ENCODE measurements around the gene ADD1. TPM values are rescaled to one million over a fixed set of nuclear protein-coding genes. Genes with fewer than 3 reads are reported as not detected.

The ADD1 gene
- total RNA-seq, 1 experiment from 2014 or later, result 163 TPM

DNA sequence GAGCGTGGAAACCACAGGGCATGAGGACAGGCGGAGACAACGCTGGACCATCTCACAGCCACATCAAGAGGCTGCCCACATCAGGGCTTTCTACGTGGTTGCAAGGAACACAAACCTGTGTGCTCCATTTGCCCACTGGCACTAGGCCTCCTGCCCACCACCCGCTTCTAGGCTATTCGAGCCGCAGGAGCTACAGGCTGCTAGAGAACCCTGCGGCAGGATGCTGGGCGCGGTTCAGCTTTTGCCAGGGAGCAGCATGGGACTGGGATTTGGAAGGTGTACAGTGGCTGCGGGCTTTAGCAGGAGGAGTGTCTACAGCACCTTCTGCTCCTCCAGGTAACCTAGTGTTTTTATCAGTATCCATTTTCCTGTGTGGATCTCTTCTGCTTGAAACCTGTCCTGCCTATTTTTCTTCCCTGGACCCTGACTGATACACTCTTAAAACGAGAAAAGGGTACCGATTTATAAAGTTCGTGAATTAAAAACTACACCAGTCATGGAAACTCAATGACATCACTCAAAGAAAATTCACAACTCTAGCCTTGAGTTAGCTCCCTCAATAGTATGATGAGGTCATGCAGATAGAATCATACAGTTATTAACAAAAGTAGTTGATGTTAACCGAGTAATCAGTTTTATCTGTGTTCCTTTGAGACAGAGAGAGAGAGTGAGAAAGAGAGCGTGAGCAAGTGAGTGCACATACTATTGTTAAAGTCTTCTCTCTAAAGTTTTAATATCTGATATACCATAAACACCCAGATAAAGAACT is 106.8 kb downstream of the ADD1 start:
- Mint-ChIP-seq H3K4me3 (no peak overlapping the region), H3K27ac (no peak overlapping the region), H3K36me3 (ENCODE audit: insufficient read depth in 1 of 3, low read depth in 3 of 3) (peaks cover 81 to 94% (median 93%) of the 10 kb centered on the region in 3 experiments), H3K27me3 (ENCODE audit: low read depth) (no peaks in the 10 kb centered on the region), H3K4me1 (no peaks in the 10 kb centered on the region), H3K9me3 (peaks cover 11 to 15% of the 10 kb centered on the region in 2 experiments)
- H2BK5ac ChIP-seq (ENCODE audit: insufficient read length, low read length), result no peak overlapping the region
- H3K4ac ChIP-seq (ENCODE audit: low read depth, low read length), result no peak overlapping the region
- H3K27ac ChIP-seq (ENCODE audit: insufficient read length, low read depth, low read length), result no peak overlapping the region
- no peak overlapping the region for H4K91ac ChIP-seq (ENCODE audit: insufficient read length, low read depth, low read length)
- peaks cover 1% of the 10 kb centered on the region for H3K9me3 ChIP-seq (ENCODE audit: control insufficient read depth, low read depth, low read length)
- no peak overlapping the region for H3T11ph ChIP-seq (ENCODE audit: low read length)
- H3K9ac ChIP-seq (ENCODE audit: extremely low read depth, insufficient read length, low read length), result no peak overlapping the region
- H3K27me3 ChIP-seq (ENCODE audit: insufficient read depth, low read length), result no peaks in the 10 kb centered on the region
- no peak overlapping the region for H2AK5ac ChIP-seq (ENCODE audit: insufficient read length, low read length)
- no peak overlapping the region for H3K18ac ChIP-seq (ENCODE audit: insufficient read length, low read depth, low read length)
- no peak overlapping the region for H2BK20ac ChIP-seq (ENCODE audit: low read depth, low read length, poor library complexity, severe bottlenecking)
- no peak overlapping the region for H4K5ac ChIP-seq (ENCODE audit: insufficient read length, low read depth, low read length)
- no peaks in the 10 kb centered on the region for H3K23me2 ChIP-seq (ENCODE audit: insufficient read length, low read depth, low read length, poor library complexity, severe bottlenecking)
- no peak overlapping the region for H2AFZ ChIP-seq (ENCODE audit: low read length)
- no peak overlapping the region for H2BK12ac ChIP-seq (ENCODE audit: insufficient read length, low read depth, low read length)
- H3K4me1 ChIP-seq (ENCODE audit: insufficient read depth, low read length), result no peaks in the 10 kb centered on the region
- no peaks in the 10 kb centered on the region for H3K79me2 ChIP-seq (ENCODE audit: insufficient read depth, low read length)
- H3K56ac ChIP-seq (ENCODE audit: insufficient read length, low read depth, low read length), result no peak overlapping the region
- no peak overlapping the region for H2BK15ac ChIP-seq (ENCODE audit: low read depth, low read length)
- no peaks in the 10 kb centered on the region for H3K79me1 ChIP-seq (ENCODE audit: insufficient read depth, low read depth, low read length, poor library complexity, severe bottlenecking)
- no peak overlapping the region for H4K8ac ChIP-seq (replicated peaks; ENCODE audit: insufficient read length, low read depth, low read length)
- no peaks in the 10 kb centered on the region for H4K20me1 ChIP-seq (ENCODE audit: control insufficient read depth, insufficient read depth, insufficient read length)
- no peak overlapping the region for H3K14ac ChIP-seq (ENCODE audit: insufficient read depth, low read length)
- TF ChIP-seq, protein P1, sequence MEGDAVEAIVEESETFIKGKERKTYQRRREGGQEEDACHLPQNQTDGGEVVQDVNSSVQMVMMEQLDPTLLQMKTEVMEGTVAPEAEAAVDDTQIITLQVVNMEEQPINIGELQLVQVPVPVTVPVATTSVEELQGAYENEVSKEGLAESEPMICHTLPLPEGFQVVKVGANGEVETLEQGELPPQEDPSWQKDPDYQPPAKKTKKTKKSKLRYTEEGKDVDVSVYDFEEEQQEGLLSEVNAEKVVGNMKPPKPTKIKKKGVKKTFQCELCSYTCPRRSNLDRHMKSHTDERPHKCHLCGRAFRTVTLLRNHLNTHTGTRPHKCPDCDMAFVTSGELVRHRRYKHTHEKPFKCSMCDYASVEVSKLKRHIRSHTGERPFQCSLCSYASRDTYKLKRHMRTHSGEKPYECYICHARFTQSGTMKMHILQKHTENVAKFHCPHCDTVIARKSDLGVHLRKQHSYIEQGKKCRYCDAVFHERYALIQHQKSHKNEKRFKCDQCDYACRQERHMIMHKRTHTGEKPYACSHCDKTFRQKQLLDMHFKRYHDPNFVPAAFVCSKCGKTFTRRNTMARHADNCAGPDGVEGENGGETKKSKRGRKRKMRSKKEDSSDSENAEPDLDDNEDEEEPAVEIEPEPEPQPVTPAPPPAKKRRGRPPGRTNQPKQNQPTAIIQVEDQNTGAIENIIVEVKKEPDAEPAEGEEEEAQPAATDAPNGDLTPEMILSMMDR (conservative IDR thresholded peaks at IDR 0.05), result no peak
- H3K23ac ChIP-seq (ENCODE audit: insufficient read length, low read depth, low read length), result no peak overlapping the region
- no peak overlapping the region for H2BK120ac ChIP-seq (ENCODE audit: low read depth, low read length, poor library complexity, severe bottlenecking)
- DNase-seq, result no peak
- no CpG with 5 or more reads among the region's 16 CpGs for WGBS (ENCODE audit: extremely low coverage, insufficient read length, low lambda C conversion rate)
- H3K4me2 ChIP-seq (ENCODE audit: insufficient read depth, insufficient read length, low read length), result no peak overlapping the region
